Measurements from ENCODE around the gene PEX14. TPM values are rescaled to one million over a fixed set of nuclear protein-coding genes. Genes with fewer than 3 reads are reported as not detected.

Gene PEX14
- total and polyA plus RNA-seq, 9 of the 15 experiments (the other 6 are each of a cell fraction or from before 2014, with no cell fraction given), result 2.6 to 45.7 (median 22.7) TPM

DNA sequence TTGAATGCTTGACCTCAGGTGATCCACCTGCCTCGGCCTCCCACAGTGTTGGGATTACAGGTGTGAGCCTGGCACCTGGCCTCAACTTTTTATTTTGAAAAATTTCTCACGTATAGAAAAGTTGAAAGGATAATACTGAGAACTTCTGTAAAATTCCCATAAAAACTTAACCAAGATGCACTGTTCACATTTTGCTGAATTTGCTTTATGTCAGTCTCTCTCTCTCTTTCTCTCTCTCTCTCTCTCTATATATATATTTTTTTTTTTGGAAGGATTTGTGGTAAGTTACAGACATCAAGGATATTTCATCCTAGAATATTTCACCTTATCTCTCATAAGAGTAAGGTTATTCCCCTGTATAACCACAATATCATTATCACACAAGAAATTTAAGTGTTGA lies 5.9 kb downstream of the PEX14 start:
- in situ Hi-C loops (cut with MboI) (no loop called here), intact Hi-C loops (cut with micrococcal nuclease) (no loop called here)
- Histone ChIP-seq H3K9me1 (ENCODE audit: control insufficient read depth, insufficient read depth, low read length) (no peaks in the 10 kb centered on the region), H3K4me3 (no peak overlapping the region), H3K4me1 (replicated peaks in 1 of 2; ENCODE audit: control insufficient read depth in 2 of 2, insufficient read depth in 2 of 2, low read length in 2 of 2) (peaks cover 2 to 9% of the 10 kb centered on the region in 2 experiments; a peak in 3 of 5 replicates), H3K4me2 (ENCODE audit: insufficient read depth, low read length) (no peak overlapping the region), H3K79me2 (ENCODE audit: control insufficient read depth, insufficient read depth, low read length) (peaks cover 91% of the 10 kb centered on the region), H2AFZ (ENCODE audit: low read depth, low read length) (no peak overlapping the region), H3K27ac (ENCODE audit: extremely low read depth, low read depth, low read length) (no peak overlapping the region), H4K20me1 (replicated peaks; ENCODE audit: control insufficient read depth, insufficient read depth, low read length) (no peaks in the 10 kb centered on the region), H3K9ac (ENCODE audit: insufficient read depth in 1 of 2, low read depth in 2 of 2, low read length in 2 of 2) (no peak overlapping the region), H3K27me3 (ENCODE audit: control insufficient read depth in 2 of 2, insufficient read depth in 2 of 2, low read length in 2 of 2) (no peaks in the 10 kb centered on the region), H3K36me3 (ENCODE audit: control insufficient read depth, insufficient read depth, low read length) (peaks cover 29% of the 10 kb centered on the region), H3K9me3 (replicated peaks; ENCODE audit: control insufficient read depth, insufficient read depth, low read depth, low read length) (no peaks in the 10 kb centered on the region)
- 85% methylated on average over 2 of the region's 2 CpGs for WGBS (ENCODE audit: insufficient coverage, low coverage, missing lambda C conversion rate)
- TF ChIP-seq KDM4B (IDR thresholded peaks at IDR 0.05; ENCODE audit: borderline replicate concordance in 2 of 2, low read depth in 1 of 2), result no peak
- TF ChIP-seq MAFG (tag; conservative IDR thresholded peaks at IDR 0.05), result 0 out of 2 replicates have a peak, but pooled peaks have one; percentile 6
- TF ChIP-seq ZNF217 (CRISPR knock-in tag; IDR thresholded peaks at IDR 0.05), result no peak
- no peak for TF ChIP-seq SAFB2 (IDR thresholded peaks at IDR 0.05; ENCODE audit: borderline replicate concordance, low read depth, low read length, severe bottlenecking)
- peak; percentile 63; the same call in 1 of the 2 replicates for TF ChIP-seq C11orf30 (IDR thresholded peaks at IDR 0.05; ENCODE audit: low read depth)
- peak; percentile 82 for TF ChIP-seq ZNF316 (IDR thresholded peaks at IDR 0.05)
- TF ChIP-seq, protein P1, sequence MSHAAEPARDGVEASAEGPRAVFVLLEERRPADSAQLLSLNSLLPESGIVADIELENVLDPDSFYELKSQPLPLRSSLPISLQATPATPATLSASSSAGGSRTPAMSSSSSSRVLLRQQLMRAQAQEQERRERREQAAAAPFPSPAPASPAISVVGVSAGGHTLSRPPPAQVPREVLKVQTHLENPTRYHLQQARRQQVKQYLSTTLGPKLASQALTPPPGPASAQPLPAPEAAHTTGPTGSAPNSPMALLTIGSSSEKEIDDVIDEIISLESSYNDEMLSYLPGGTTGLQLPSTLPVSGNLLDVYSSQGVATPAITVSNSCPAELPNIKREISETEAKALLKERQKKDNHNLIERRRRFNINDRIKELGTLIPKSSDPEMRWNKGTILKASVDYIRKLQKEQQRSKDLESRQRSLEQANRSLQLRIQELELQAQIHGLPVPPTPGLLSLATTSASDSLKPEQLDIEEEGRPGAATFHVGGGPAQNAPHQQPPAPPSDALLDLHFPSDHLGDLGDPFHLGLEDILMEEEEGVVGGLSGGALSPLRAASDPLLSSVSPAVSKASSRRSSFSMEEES (CRISPR knock-in tag; IDR thresholded peaks at IDR 0.05), result no peak
- TF ChIP-seq KLF1 (tag; IDR thresholded peaks at IDR 0.05), result no peak
- BruUV-seq (replicated peaks), result no TSS peak
- no peak for ATAC-seq
- POLR2A ChIA-PET, result no interaction called here
- no peak for DNase-seq (ENCODE audit: extremely low read depth in 1 of 4, low spot score in 3 of 4)
- CTCF ChIA-PET (ENCODE audit: low intra/inter-chr PET ratio), result no interaction called here
- FAIRE-seq, result no peak
